Stimulated activated CD4-positive, alpha-beta T cell treated with anti-CD3 and anti-CD28 coated beads, Interleukin-2, amount 100 ng/mL, for 4 hours (primary cell): ENCODE measurements around the gene PARD3B.
"Not testable (repeated sequence)": the region's sequence is repeated elsewhere in the genome, so short reads cannot be mapped to it uniquely, and the experiment has no call there.

ENCODE experiments used
- DNase-seq: peaks from one replicate; pipeline ENCODE4 v3.0.0-alpha.2; 2020; ENCODE audit warnings: low read depth

The PARD3B gene

DNA sequence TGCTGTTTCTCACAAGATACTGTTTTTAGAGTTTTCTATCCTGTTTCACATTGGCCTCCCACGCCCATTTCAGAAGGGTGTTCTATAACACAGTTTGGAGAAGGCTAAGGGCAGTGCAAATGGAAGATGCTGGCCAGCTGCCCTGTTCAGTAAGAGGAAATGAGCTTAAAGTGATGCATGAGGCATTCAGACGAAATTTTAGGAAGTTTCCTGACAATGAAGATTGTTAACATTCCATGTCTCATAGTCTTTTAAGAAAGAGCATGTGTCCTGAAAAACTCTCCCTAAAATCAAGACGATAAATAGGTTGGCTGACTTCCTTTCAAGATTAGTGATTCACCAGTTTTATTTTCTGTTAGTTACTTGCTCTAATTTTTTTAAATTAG lies 652.9 kb downstream of the PARD3B start:
- no peak for DNase-seq

DNA sequence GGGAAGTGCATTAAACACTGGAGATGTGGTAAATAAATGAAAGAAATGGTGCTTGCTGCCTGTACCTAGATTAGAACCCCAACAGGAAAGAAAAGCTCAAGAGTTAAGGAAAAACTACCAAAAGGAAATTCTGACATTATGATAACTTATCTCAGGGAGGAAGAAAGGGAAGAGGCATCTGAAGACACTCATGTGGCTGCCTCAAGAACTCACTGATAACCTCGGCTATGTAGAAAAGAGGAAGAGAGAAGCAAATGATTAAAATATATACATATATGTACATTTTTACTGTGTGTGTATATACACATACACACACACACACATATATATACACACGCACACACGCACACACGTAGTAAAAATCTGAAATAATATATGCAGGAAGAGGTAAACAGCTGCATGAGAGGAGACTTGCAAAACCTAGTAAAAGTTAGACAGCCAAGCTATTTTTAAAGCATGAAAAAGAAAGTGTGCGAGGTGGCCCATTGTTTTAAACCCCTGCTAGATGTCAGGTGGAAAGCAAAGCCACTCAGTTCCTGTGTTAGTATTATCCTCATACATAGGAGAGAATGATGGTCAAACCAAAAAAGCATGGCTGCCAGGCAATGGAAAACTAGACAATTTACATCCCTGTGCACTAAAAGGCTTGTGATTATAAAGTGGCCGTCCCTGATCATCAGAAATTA lies 654.0 kb downstream of the PARD3B start:
- DNase-seq: no peak

DNA sequence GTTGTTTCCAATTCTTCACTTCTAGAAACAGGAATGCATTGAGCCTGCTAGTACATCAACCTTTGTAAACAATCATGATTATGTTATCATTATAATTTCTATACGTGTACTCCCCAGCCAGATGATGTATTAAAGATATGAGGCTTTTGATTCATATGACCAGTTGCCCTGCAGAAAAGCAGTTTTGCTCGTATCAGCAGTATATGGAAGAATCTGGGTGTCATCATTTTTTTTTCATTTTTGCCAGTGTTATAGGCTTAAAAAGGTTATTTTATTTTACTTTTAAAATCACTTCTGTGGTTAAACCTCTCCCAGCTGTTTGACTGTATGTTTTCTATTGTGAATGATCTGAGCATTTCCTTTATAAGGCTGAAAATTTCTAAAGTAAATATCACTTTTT lies 665.2 kb downstream of the PARD3B start:
- no peak for DNase-seq

DNA sequence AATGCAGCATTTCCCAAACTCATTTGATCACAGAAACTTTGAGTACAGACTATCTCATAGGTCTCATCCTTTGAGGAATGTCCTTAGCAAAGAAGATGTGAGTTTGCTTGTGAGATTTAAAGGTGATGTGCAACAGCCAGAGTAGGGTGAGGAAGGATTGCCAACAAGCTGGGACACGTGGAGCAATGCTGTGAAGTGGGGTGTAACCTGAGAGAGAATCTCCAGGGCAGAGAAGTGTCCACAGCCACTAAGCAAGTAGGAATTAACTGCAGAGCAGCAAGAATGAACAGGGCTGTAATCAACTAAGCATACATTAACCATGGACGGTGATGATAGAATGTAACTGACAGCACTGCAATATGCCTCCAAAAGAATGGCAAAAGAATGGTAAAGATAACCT lies 667.1 kb downstream of the PARD3B start:
- no peak for DNase-seq

DNA sequence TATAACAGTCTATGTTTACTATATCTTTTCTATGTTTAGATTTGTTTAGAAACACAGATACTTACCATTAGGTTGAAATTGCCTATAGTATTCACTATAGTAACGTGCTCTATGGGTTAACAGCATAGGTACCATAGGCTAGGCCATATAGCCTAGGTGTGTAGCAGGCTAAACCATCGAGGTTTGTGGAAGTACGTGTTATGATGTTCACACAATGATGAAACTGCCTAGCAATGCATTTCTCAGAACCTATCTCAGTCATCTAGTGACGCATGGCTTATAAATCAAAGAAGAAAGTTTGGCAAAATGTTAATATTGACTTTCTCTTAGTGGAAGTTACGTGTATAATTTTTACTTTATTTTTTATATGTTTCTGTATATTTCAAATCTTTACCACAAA lies 670.8 kb downstream of the PARD3B start:
- DNase-seq: no peak

DNA sequence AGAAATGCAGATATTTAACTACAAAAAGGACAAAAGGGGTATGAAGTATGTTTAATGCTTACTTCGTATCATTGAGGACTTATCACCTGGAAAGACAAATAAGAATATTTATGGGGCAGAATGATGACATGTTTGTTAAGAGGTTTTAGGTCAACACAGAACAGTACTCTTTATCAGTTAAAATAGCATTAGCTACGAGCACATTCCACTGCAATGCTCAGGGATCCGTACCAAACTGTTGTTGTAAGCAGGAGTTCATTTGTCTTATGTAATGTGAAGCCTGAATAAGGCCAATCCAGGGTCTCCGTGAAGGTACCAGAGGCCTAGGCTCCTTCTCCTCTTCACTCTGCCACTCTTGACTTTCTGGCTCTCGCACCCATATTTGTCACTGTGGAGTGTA lies 671.3 kb downstream of the PARD3B start:
- no peak for DNase-seq

DNA sequence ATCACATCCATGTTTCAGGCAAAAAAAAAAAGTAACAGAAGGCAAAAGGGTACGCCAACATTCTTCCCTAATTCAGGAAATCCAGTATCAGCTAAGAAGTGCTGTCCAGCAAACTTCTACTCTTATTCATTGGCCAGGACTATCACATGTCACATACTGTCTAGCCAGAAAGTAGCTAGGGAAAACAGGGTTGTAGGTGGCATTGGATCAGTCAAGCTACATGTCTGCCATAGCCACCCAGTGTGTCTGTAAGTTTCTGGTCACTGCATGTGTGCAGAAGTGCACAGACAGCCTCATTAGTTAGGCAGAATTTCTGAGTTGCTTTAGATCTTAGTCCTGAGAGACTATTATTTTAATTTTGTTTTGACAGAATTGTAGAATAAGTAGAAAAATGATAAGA lies 671.7 kb downstream of the PARD3B start:
- no peak for DNase-seq

DNA sequence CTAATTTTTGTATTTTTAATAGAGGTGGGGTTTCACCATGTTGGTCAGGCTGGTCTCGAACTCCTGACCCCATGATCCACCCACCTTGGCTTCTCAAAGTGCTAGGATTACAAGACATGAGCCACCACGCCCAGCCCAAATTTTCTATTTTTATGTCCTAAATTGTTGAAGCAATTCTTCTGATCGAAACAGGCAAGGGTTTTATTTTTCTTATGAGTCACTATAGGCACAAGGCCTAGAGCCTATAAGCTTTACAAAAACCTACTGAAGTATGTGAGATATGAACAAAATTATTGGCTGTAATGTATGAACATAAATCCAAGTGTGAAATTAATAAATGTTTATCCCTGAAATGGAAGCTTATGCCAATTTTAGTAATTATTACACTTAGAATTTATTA lies 672.8 kb downstream of the PARD3B start:
- no peak for DNase-seq

DNA sequence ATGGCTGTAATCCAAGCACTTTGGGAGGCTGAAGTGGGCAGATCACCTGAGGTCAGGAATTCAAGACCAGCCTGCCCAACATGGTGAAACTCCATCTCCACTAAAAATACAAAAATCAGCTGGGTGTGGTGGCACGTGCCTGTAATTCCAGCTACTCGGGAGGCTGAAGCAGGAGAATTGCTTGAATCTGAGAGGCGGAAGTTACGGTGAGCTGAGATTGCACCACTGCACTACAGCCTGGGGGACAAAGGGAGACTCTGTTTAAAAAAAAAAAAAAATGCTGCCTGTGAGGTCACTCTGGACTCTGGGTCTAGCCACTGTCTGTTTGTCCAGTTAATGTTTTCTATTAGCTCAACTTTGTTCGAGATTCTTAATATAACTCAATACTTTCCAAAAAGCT lies 673.5 kb downstream of the PARD3B start:
- DNase-seq: not testable (repeated sequence)

DNA sequence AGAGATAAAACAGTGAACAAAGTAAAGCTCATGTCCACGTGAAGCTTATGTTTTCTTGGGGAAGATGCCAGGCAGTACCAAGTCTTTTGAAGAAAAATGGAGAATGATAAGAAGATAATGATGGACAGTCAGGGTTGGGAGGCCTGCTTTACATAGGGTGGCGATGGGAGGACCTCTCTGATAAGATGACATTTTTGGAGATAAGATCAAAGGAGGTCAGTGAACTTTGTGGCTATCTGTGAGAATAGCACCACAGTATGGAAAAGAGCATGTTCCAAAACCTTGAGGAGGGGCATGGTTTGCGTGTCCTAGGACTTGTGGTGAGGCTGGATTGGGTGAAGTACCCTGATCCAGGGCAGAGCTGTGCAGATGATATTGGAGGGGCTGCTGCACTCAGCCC lies 675.3 kb downstream of the PARD3B start:
- DNase-seq: no peak

DNA sequence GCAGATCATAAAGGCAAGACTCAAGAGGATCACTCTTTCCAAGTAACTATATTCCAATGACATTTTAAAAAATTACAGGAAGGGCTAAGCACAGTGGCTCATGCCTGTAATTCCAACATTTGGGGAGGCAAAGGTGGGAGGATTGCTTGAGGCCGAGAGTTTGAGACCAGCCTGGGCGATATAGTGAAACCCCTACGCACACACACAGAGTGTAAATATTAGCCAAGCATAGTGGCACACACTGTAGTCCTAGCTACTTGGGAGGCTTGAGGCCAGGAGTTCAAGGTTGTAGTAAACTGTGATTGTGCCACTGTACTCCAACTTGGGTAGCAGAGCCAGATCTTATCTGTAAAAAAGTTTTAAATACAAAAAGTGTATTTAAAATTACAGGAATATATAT lies 686.8 kb downstream of the PARD3B start:
- DNase-seq: no peak

DNA sequence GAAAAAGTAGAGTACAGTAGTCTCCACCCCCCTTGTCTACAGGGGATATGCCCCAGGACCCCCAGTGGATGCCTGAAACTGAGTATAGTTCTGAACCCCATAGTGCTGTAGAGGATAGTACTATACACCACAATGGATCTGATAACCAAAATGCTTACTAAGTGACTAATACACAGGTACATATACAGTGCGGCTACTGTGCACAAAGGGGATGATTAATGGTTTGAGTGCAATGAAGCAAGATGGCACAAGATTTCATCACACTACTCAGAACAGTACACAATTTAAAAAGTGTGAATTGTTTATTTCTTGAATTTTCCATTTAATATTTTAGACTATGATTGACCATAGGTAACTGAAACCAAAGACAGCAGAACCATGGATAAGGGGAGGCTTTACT lies 690.2 kb downstream of the PARD3B start:
- no peak for DNase-seq

DNA sequence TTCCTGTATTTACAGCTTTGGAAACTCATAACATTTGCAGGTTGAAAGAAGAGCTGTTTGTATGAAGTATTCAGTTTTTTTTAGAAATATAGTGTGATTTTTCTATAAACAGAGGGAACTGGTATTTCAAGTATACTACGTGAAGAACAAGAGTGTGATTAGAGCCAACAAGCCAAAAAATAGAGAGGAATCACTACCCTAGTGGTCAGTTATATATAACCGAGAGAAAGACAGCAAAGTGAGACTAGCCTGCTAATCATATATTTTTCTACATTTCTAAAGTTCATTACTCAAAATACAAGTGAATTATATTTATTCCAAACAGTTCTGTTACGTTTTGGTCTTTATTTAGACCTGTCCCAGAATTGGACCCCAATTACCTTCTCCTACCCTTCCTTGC lies 692.2 kb downstream of the PARD3B start:
- DNase-seq: no peak

DNA sequence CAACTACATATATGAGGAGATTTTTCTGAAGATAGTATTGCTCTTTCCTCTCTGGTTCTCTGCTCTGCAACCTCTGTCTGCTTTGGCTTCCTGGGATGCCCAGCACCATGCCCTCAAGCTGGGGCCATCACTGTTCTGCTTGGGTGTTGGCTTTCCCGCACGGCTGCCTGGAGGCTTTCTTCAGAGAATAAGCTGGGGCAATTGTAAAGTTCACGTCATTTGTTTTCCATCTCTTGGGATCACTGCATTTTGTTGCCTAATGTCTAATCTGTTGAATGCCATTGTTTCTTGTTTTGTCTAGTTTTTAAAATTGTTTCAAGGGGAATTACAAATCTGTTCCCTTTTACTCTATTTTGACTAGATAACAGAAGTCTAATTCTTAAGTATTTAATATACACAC lies 699.7 kb downstream of the PARD3B start:
- DNase-seq: no peak

DNA sequence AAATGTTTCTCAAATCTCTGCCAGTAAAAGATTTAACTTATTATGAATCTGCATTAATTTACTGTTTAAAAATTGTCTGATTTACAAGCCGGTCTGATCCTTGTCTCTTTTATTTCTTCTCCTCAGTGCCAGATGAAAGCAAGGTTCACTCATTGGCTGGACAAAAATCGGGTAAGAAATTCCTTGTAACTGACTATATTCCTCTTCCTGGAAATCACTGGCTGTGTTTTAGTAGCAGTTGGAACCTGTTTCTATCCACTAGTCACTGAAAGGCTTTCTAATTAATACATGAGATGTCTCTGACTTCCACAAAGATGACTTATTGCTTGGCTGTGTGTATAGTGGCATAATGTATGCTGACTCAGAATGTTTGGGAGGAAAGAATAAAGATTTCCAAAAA lies 700.4 kb downstream of the PARD3B start:
- no peak for DNase-seq

DNA sequence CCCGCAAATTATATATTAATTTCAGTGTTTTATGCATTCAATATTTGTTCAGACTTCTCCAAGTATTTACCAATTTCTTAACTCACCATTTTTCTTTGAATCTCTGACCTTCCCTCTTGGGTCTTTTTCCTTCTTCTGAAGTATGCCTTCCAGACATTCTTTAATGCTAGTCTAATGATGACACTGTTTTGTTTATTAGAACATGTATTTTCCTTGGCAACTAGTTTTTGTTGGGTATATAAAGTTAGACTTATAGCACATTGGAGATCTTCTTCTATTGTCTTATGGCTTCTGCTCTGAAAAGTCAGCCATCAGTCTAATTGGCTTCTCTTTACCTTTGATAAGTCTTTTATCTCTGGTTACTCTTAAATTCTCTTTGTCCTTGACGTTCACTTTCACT lies 713.8 kb downstream of the PARD3B start:
- no peak for DNase-seq

DNA sequence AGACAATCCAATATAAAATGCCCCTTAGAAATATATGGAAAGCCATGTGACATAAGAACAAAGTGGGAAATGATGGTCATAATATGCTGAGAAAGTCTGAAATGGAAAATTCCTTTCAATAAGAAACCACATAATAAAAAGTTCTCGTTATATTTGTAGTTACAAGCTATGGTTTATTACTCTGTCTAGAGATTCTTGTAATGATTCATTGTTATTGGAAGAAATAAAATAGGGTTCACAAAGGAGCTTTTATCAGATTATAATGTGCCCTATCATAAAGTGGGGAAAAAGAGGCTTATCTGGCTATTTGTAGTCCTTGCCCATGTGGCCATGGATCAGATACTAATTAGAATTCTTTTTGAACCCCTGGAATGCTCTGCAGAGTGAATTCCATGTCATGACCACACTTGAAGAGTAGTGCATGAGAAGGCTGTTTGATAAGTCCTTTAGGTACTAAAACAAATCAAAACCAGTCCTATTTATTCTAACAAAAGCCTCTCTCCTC lies 716.3 kb downstream of the PARD3B start:
- no peak for DNase-seq

DNA sequence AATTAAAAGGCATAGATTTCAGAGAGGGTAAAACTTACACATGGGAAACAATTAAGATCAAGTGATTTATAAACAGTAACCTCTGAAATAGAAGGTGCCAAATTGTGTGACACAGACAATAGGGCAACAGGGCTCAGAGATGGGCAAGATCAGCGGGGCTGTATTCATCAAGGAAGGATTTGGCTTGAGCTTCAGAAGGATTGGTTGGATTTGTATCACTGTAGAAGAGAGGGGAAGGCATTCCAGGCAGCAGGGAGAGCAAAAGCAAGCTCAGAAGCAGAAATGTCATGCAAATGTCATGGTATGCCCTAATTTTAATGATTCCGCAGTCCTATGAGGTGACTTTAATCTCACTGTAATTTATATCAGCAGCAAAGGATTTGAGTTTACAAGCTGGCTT lies 722.0 kb downstream of the PARD3B start:
- DNase-seq: no peak

DNA sequence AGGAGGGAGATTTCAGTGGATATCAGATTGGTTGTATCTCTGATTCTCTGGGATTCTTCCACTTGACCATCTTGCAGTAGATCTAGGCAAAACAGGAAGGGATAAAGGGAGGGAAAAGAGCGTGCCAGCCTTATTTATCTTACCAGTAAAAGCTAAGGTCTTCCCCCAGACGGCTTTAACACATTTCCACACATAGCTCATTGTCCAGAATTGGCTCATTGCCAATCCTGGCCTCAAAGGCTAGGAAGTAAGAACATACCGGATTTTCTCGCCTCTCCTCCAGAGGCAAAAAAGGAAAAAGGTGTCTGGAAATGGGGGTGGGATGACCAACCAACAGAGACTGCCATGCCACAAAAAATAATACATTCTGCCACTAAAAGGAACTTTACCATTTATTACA lies 725.4 kb downstream of the PARD3B start:
- DNase-seq: no peak

DNA sequence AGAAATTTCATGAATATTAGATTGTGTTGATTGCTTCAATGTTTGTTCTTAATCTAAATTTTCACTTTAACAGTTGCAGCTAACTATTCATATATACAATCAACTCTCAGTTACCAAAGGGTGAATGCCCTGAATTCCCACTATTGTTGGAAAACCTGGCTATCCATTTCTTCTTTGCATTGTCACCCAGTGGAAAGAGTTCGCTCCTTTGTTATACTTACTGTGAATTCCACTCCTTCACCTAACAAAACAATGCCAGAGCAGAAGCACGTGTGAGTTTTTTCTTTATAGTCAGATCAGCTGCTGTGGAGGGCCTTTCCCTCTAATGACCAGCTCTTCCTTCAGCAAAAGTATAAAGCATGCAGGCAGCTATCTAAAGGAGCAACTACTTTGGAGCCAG lies 727.9 kb downstream of the PARD3B start:
- DNase-seq: no peak

DNA sequence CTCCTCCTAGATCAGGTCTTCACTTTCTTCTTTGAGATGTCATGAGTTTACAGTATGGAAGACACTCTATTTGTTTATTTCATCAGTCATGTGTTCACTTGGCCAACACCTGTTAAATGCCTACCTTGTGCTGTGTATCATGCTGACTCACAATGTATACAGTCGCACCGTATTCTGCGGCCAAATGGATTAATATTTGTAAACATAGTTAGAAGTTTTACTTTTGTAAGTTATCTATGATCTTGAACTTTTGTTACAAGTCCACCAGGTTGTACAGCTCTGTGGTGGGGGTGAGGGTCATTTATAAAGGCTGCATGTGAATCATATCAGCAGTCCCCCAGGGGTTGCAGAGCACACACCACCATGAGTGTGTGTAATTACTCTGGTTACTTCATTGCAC lies 728.4 kb downstream of the PARD3B start:
- no peak for DNase-seq

DNA sequence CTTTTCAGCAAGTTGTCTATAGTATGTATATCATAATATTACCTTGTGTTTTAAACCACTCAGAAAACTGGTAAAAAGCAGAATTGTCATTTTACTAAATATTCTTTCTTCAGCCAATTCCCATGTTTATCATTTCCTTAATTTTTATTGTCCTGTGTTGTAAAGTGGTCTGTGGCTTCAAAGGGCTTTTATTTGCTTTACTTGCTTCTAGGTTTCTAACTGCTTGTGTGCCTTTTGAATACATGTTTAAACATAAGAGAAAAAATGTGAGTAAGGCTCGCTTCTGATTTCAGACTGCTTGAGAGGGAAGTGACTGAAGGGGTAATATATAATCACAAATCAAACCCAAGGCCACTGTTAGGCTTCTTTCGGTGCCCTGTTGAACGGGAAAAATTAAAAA lies 729.5 kb downstream of the PARD3B start:
- no peak for DNase-seq

DNA sequence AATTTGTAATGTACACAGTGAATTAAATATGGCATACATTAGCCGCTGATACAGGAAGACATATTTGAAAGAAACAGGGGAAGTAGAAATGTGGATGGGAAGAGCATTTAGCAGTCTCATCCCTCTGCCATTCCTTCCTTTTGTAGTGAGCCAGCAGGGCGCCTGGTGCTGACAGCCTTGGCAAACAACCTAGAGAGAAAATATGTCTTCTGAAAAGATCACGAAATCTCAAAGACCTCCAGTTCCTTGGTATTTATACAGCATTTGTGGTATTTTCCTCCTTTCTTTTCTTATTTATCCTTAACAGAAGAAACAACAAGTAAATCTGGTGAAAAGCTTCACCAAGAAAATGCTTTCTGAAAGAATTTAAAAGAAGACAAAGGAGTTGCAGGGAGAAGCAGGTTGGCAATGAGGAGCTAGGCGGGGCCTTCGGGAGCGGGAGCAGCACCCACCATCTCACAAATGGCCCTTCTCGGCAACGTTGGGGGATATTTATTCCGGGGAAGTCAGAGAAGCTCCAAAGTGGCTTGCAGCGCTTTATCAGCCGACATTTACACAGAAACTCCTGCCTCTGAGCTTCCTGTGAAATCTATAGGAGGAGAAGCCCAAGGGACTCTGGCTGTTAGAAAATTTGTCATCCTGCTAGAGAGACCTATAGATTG lies 731.0 kb downstream of the PARD3B start:
- DNase-seq: no peak

DNA sequence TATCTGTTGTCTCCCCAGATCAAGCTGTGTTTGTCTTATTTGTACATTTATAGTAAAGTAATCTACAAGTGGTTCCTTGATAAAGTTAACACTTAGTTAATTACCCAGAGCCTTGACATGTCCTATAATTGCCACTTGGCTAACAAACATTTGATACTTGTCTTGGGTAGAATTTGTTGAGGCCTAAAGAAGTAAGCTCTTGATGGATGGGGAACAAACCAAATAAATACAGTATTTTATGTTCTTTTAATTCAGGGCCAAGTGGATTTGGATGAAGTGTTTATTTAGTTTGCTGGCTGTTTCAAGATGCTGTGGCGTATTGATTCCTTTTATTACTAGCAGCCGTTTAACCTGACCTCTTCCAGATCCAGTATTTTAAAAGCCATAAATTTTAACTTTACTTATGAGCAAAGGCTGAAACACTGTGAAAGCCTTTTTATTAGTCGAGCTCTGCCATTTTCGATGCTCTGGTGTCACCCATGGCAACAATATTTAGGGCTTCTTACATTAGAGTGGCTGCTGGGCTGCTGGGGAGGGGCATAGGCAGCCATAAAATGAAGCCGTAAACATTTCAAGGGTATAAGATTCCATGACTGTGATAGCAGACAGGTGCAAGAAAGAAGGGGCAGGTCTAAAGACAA lies 735.4 kb downstream of the PARD3B start:
- no peak for DNase-seq
